PC-3 (cell line): Measurements from ENCODE around the gene SRRM1.

Experiments used
- EZH2 ChIP-seq: fragments of 300-600 bp; sonication (generic); IDR thresholded peaks from one replicate; pipeline ENCODE4 v1.6.1; 2017; ENCODE audit warnings: antibody characterized with exemption, mild to moderate bottlenecking, low read length; ENCODE audit not compliant: unreplicated experiment
- TF ChIP-seq, protein P1 (sequence below): fragments of 300-600 bp; sonication (generic); conservative IDR thresholded peaks from 2 replicates; pipeline ENCODE4 v1.5.1; 2017; ENCODE audit warnings: antibody characterized with exemption, low read depth, mild to moderate bottlenecking, low read length

DNA sequence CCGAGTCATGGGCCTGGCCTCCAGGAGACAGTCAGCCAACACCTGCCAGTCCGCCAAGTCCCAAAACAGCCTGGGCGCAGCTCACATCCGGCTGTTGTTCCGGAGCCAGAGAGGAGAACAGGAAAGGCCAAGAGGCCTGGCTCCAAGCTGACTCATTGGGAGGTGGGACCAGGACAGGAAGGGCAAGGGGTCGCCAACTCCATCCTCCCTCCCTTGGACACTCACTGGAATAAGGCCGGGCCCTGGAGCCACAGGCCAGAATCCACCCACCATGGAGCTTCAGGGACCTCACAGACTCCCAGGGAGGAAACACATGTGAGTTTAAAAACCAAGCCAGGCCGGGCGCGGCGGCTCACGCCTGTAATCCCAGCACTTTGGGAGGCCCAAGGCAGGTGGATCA lies 77.0 kb downstream of the SRRM1 start:
- TF ChIP-seq, protein P1, sequence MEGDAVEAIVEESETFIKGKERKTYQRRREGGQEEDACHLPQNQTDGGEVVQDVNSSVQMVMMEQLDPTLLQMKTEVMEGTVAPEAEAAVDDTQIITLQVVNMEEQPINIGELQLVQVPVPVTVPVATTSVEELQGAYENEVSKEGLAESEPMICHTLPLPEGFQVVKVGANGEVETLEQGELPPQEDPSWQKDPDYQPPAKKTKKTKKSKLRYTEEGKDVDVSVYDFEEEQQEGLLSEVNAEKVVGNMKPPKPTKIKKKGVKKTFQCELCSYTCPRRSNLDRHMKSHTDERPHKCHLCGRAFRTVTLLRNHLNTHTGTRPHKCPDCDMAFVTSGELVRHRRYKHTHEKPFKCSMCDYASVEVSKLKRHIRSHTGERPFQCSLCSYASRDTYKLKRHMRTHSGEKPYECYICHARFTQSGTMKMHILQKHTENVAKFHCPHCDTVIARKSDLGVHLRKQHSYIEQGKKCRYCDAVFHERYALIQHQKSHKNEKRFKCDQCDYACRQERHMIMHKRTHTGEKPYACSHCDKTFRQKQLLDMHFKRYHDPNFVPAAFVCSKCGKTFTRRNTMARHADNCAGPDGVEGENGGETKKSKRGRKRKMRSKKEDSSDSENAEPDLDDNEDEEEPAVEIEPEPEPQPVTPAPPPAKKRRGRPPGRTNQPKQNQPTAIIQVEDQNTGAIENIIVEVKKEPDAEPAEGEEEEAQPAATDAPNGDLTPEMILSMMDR, result no peak
- no peak for TF ChIP-seq EZH2
